GM19239 (cell line): ENCODE data around the gene KMT2E.

Experiments
- DNase-seq: peaks from one replicate; pipeline ENCODE4 v3.0.0; 2011; ENCODE audit warnings: low spot score; ENCODE audit not compliant: insufficient read length
- FAIRE-seq: peaks from 2 replicates; lab custom pipeline; 2011; peaks lifted over from hg19 to GRCh38; lab: Jason Lieb, UNC

Gene KMT2E

GRCh38 chr7:105141068-105141467 lies 127.1 kb downstream of the KMT2E start:
- FAIRE-seq (no peak), DNase-seq (peak; percentile 16)

- FAIRE-seq (no peak), DNase-seq (no peak)
Observed at GRCh38 chr7:105149827-105150226, 135.8 kb downstream of the KMT2E start.

GRCh38 chr7:105151152-105151551 lies 137.1 kb downstream of the KMT2E start:
- FAIRE-seq: no peak
- DNase-seq: no peak

GRCh38 chr7:105153531-105153930 lies 139.5 kb downstream of the KMT2E start:
- DNase-seq (no peak), FAIRE-seq (no peak)

GRCh38 chr7:105154084-105154483 lies 140.1 kb downstream of the KMT2E start:
- FAIRE-seq (no peak), DNase-seq (no peak)

- FAIRE-seq (no peak), DNase-seq (no peak)
Observed at GRCh38 chr7:105156731-105157130, 142.7 kb downstream of the KMT2E start.

GRCh38 chr7:105157278-105157677 lies 143.3 kb downstream of the KMT2E start:
- FAIRE-seq: peak; percentile 75
- peak; percentile 10 for DNase-seq

GRCh38 chr7:105161366-105161765 lies 147.4 kb downstream of the KMT2E start:
- no peak for DNase-seq
- no peak for FAIRE-seq
